ENCODE results near the gene DNLZ.
"Not testable (repeated sequence)": the region's sequence is repeated elsewhere in the genome, so short reads cannot be mapped to it uniquely, and the experiment has no call there.

The DNLZ gene

GRCh38 chr9:136331030-136331429, 32.5 kb downstream of the DNLZ start:
- DNase-seq (ENCODE audit: low spot score) = no peak

DNA sequence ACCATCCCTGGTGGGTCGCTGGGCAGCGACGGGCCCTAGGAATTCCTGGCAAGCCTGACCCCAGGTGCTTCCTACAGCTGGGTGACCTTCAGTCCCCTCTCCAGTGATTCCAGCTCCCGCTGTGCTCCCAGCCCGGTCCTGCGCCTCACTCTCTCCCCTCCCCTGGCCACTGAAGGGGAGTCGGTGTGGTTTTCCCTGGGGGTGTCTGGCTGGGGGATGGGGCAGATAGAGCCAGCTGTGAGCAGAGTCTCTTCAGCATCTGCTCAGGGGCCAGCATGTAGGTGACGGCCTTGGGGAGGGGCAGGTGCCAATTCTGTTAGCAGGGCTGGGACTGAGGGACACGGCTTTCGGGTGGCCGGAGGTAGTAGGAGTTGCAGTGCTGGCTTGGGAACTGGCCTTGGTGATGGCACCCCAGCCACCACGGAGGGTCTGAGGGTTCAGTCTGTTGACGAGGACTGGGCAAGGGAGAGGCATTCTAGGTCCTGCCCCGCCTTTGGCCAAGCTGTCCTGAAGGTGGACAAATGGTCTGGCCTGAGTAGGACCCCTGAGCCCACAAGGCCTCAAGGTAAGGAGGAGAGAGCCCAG, 33.0 kb downstream of the DNLZ start:
- DNase-seq (ENCODE audit: low spot score) = no peak

DNA sequence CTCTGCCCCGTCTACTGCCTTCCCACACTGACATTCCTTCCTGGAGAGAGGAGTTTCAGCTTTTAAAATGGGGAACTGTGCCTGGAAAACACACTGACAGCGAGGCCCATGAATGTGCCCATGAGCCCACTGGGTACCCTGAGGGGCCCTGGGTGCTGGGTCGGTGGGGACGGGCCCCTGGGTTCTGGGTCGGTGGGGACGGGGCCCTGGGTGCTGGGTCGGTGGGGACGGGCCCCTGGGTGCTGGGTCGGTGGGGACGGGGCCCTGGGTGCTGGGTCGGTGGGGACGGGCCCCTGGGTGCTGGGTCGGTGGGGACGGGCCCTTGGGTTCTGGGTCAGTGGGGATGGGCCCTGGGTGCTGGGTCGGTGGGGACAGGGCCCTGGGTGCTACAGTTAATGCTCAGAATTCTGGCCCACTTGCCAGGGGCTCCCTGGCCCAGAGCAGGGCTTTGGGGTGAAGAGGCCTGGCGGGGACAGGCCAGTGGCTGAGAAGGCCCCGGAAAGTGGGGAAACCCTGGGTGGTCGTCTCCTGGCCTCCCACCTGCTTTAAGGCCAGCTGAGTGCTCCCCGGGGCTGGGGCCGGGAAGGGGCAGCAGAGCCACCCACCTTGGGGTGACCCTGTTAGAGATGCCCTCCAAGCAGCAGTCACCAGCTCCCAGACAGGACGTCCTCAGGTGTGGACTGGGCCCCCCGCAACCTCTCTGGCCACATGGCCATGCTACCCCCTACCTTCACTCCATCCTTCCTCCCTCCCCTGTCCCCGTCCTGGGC, 33.7 kb downstream of the DNLZ start:
- no peak for DNase-seq (ENCODE audit: low spot score)

GRCh38 chr9:136329211-136329627, 34.3 kb downstream of the DNLZ start:
- DNase-seq (ENCODE audit: low spot score) = no peak

DNA sequence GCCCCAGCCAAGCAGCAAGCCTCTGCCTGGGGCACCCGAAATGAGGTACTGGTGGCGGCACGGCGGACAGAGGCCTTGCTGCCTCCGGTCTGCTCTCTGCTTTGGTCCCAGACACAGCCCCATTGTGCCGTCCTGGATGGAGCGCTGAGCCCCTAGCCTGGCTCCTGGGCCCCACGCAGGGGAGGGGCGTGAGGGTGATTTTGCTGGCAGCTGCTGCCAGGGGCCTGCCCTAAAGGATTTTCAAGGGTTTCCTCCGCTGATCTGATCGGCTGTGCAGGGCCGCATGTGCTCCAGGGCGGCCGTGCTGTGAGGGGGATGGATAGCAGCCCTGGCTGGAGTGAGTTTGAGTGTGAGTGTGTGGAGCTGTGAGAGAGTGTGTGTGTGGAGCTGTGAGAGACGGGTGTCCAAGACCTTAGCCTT, 34.9 kb downstream of the DNLZ start:
- peak; percentile 72 for DNase-seq (ENCODE audit: low spot score)

GRCh38 chr9:136328011-136328621, 35.4 kb downstream of the DNLZ start:
- DNase-seq (ENCODE audit: low spot score) = peak; percentile 40

DNA sequence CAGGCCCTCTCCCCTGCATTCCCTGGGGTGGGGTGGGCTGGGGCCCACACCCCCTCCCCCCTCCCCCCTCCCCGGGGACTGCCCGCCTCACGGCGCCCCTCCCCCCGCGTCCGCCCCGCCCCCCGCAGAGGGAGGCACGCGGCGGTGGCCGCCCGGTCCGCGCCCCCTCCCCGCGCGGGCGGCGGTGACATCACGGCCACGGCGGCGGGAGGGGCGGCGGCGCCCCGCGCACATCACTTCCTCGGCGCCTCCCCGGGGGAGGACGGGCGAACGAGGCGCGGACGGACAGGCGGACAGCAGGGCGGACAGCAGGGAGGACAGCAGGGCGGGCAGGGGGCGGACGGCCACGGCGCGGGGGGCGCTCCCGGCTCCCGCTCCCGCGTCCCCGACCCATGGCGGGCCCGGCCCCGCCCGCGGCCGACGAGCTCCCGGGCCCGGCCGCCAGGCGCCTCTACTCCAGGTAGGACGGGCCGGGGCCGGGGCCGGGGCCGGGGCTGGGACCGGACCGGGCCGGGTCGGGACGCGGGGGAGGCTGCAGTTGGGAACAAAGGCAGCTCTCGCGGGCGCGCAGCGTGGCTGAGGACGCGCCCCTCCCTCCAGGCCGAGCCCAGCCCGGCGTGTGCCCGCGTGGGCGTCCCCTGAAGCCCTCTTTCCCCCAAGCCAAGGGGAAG, 36.1 kb downstream of the DNLZ start, which contains the start of gene GPSM1:
TSS of gene GPSM1 (plus strand) at position 236 of the 671 bp plus-strand sequence. CDS start at position 393, 157 bp downstream.
- peak; percentile 71 for DNase-seq (ENCODE audit: low spot score)

DNA sequence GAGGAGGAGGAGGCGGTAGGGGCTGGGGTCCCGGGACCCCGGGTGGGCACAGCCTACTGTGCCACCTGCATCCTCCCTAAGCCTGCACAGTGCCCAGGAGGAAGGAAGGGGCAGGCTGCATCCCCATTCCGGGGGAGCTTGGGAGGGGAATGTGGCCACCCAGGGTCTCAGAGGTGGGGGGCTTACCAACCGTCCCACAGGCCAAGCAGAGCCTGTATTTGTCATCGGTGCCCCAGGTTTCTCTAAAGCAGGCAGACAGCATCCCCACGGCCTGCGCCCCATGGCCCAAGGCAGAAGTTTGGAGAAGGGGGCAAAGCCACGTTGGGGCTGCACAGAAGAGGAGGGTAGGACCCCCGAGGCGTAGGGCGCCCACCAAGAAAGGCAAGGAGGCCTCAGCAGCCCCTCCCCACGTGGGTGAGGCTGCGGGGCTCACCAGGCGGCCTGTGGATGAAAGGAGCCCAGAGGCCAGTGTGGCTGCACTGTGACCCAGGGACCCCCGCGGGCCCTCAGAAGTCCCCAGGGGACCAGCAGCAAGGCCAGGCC, 36.7 kb downstream of the DNLZ start:
- DNase-seq (ENCODE audit: low spot score) = no peak

DNA sequence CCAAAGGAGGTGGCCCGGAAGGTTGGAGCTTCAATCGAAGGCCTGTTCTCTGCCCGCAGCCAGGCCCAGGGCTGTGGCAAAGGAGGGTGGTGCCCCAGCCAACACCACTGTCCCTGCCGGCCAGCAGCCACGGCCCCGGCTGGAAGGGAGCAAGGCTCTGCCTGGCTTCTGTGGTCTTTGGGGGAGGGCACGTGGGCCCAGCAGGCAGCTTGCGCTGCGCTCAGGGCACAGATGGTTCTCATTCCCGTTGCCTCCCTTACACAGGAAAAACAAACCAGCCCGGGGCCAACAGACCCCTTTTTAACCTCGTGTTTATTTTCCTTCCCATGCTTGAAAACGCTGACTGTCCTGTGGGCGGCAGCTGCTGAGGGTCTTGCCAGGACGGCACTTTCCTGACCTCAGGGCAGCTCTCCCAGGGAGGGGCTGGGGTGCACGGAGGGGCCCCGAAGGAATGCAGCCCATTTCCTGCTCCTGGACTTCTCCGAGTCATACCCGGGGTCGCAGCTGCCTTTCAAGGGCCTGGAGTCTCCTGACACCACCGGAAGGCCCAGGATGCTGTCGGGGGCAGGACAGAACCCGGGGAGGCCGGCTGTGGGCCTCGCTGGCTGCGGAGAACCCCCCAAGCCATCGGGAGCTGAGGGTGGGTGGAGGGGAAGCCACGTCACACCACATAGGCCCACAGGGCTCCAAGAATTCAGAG, 37.3 kb downstream of the DNLZ start:
- no peak for DNase-seq (ENCODE audit: low spot score)

DNA sequence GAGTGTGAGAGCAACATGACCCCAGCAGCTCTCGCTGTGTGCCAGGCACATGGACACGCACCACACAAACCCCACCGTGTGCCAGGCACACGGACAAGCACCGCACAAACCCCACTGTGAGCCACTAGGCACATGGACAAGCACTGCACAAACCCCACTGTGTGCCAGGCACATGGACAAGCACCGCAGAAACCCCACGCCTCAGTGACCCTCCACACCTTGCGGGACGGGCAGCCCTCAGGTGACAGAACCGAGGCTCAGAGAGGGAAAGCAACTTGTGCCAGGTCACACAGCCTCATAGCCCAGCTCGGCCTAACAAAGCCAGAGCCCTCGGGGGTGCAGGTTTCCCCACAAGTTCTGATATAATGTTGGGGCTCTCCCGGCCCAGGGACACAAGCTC, 38.2 kb downstream of the DNLZ start:
- no peak for DNase-seq (ENCODE audit: low spot score)

- DNase-seq (ENCODE audit: low spot score) = peak; percentile 60
Measured at GRCh38 chr9:136324501-136325300, 38.8 kb downstream of the DNLZ start.

- DNase-seq (ENCODE audit: low spot score) = no peak
Measured at GRCh38 chr9:136323371-136323789, 40.2 kb downstream of the DNLZ start.

GRCh38 chr9:136322756-136323330, 40.7 kb downstream of the DNLZ start:
- no peak for DNase-seq (ENCODE audit: low spot score)

DNA sequence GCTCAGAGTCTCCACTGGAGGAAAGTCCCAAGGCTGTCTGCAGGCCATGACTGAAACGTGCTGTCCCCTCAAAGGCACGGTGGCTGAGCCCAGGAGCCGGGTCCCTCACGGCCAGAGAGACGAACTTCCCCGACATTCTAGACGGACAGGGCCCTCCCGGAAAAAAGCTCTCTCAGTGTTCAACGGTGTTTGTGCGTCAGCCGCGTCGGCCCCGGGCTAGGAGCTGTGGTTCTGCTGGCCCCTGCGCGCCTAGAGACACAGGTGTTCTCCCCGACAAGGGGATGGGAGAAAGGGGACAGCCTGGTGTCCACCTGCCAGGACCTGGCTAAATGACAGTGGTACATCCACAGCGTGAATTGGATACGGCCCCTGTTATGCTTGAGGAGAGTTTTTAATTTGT, 42.0 kb downstream of the DNLZ start:
- no peak for DNase-seq (ENCODE audit: low spot score)

DNA sequence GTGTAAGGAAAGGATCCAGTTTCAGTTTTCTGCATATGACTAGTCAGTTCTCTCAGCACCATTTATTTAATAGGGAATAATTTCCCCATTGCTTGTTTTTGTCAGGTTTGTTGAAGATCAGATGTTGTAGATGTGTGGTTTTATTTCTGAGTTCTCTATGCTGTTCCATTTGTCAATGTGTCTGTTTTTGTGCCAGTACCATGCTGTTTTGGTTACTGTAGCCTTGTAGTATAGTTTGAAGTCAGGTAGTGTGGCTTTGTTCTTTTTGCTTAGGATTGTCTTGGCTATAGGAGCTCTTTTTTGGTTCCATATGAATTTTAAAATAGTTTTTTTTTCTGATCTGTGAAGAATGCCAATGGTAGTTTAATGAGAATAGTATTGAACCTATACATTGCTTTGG, 42.6 kb downstream of the DNLZ start:
- not testable (repeated sequence) for DNase-seq (ENCODE audit: low spot score)

DNA sequence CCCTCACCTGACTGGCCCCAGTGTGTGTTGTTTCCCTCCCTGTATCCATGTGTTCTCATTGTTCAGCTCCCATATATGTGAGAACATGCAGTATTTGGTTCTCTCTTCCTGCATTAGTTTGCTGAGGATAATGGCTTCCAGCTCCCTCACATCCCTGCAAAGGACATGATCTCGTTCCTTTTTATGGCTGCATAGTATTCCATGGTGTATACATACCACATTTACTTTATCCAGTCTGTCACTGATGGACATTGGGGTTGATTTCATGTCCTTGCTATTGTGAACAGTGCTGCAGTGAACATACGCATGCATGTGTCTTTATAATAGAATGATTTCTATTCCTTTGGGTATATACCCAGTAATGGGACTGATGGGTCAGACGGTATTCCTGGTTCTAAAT, 43.6 kb downstream of the DNLZ start:
- DNase-seq (ENCODE audit: low spot score) = not testable (repeated sequence)

DNA sequence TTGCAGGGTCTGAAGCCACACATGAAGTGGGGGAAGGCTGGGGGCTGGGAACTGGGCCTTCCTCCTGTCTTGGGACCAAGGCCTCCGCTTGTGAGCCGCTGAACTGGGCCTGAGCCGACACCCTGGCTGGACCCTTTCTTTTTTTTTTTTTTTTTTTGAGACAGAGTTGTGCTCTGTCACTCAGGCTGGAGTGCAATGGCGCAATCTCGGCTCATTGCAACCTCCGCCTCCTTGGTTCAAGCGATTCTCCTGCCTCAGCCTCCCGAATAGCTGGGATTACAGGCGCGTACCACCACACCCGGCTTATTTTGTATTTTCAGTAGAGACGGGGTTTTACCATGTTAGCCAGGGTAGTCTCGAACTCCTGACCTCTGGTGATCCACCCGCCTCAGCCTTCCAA, 44.3 kb downstream of the DNLZ start:
- not testable (repeated sequence) for DNase-seq (ENCODE audit: low spot score)

DNA sequence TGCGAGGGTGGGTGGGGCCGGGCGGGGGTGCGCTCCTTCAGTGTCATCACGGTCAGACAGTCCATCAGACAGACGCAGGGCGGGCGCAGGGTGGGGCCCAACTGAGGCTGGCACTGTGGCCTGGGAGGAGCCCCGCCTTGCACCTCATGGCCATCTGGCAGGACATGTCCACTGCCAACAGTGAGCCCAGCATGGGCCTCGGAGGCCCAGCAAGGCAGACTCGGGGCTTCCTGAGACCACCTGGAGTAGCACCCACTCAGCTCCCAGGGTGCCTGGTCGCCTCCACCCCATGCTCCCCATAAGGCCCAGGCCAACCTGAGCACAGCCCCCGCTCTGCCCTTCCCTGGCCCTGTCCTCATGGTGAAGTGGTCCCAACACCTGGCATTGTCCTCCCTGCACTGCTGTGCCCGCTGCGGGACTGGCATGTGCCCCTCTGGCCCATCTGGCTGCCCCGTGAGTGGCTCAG, 44.7 kb downstream of the DNLZ start:
- no peak for DNase-seq (ENCODE audit: low spot score)

- no peak for DNase-seq (ENCODE audit: low spot score)
Measured at GRCh38 chr9:136318111-136318775, 45.3 kb downstream of the DNLZ start.

DNA sequence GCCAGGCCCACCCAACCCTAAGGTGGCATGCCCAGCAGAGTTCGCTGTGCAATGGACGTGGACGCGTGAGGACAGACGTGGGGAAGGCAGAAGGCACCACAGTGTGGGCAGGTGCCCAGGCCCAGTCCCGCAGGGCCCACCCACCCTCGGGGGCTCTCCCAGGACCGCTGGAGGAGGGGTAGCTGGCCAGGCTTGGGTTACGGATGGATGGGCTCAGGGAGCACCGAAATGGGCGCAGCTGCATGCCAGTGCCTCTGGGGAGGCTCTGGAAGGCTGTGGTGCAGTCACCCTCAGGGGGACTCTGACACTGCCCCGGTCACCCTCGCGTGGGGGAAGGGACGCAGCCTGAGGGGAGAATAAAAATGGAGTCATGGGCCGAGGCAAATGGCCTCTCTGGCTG, 45.8 kb downstream of the DNLZ start:
- DNase-seq (ENCODE audit: low spot score) = no peak
